GM13977 (cell line): ENCODE data around the gene GIT2.
A peak's percentile ranks its signal among the peaks of the same experiment; 100 is the strongest.
"Not testable (repeated sequence)": the region's sequence is repeated elsewhere in the genome, so short reads cannot be mapped to it uniquely, and the experiment has no call there.

Experiments used
- DNase-seq: peaks from one replicate; pipeline ENCODE4 v3.0.0; 2012; ENCODE audit warnings: low spot score
- CTCF ChIP-seq: IDR thresholded peaks from 2 replicates; pipeline ENCODE4 v1.5.1; 2012; ENCODE audit warnings: mild to moderate bottlenecking, control low read depth; ENCODE audit not compliant: insufficient read depth; ENCODE audit errors: extremely low read depth, missing control alignments
- in situ Hi-C: fragments of 300-500 bp; cut with MboI; formaldehyde crosslinking; loops from one replicate; pipeline ENCODE4 v1.12.0; 2022; ENCODE audit warnings: low sequenced_read_pairs, low pct_unique_long_range_greater_than_20kb, mixed read lengths, inconsistent platforms; ENCODE audit not compliant: unreplicated experiment

Gene GIT2

DNA sequence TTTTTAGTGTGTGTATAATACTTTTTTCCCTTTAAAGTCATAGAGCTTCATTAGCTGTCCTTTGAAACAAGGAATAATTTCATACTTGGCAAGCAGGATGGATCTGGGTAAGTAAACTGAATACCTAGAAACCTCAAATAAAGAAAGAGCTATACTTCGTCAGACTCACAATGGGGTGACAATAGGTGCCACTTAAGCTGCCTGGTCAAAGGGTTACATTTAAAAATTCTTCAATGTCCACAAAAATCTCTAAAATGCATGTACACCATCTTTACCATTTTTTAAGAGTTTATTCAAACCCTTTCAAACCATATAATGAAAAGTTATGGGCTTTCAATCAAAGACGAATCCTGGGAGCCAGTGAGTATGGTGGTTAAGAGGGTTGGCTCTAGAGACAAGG lies 3.1 kb downstream of the GIT2 start:
- TF ChIP-seq CTCF: no peak
- in situ Hi-C loops: no loop called here
- DNase-seq: no peak

GRCh38 chr12:109991586-109991985 lies 4.6 kb downstream of the GIT2 start:
- no peak for DNase-seq
- TF ChIP-seq CTCF: no peak
- in situ Hi-C loops: no loop called here

- in situ Hi-C loops: no loop called here
- no peak for TF ChIP-seq CTCF
- no peak for DNase-seq
Measured at GRCh38 chr12:109989380-109989779, 6.8 kb downstream of the GIT2 start.

- in situ Hi-C loops: no loop called here
- no peak for DNase-seq
- no peak for TF ChIP-seq CTCF
Measured at GRCh38 chr12:109988903-109989302, 7.3 kb downstream of the GIT2 start.

GRCh38 chr12:109988274-109988673 lies 7.9 kb downstream of the GIT2 start:
- in situ Hi-C loops: no loop called here
- TF ChIP-seq CTCF: no peak
- no peak for DNase-seq

GRCh38 chr12:109987615-109988014 lies 8.6 kb downstream of the GIT2 start:
- TF ChIP-seq CTCF: no peak
- in situ Hi-C loops: no loop called here
- DNase-seq: peak; percentile 42

- in situ Hi-C loops, DNase-seq: not testable (repeated sequence)
Measured at GRCh38 chr12:109986236-109986635, 9.9 kb downstream of the GIT2 start.
